Choroid plexus epithelial cell (primary cell): ENCODE measurements around the gene RCC2.
"Not testable (repeated sequence)": the region's sequence is repeated elsewhere in the genome, so short reads cannot be mapped to it uniquely, and the experiment has no call there.

Experiments
- DNase-seq: peaks from one replicate; pipeline ENCODE4 v3.0.0-alpha.2; 2010; ENCODE audit warnings: low read depth
- H3K4me3 ChIP-seq: 2 replicates; pipeline ENCODE4 v1.5.1; 2011; ENCODE audit warnings: low read depth, mild to moderate bottlenecking, control low read depth, low read length, moderate library complexity
- CTCF ChIP-seq: conservative IDR thresholded peaks from 2 replicates; pipeline ENCODE4 v1.5.1; 2011; ENCODE audit warnings: low read depth, mild to moderate bottlenecking, control low read depth, inconsistent platforms, low read length, moderate library complexity

Gene RCC2

GRCh38 chr1:17471393-17471792 is 31.9 kb upstream of the RCC2 start:
- no peak overlapping the region for H3K4me3 ChIP-seq
- no peak for TF ChIP-seq CTCF
- no peak for DNase-seq

GRCh38 chr1:17470021-17470799 is 30.7 kb upstream of the RCC2 start:
- TF ChIP-seq CTCF = no peak
- no peak overlapping the region for H3K4me3 ChIP-seq
- DNase-seq = no peak

GRCh38 chr1:17468357-17469265 is 29.1 kb upstream of the RCC2 start:
- not testable (repeated sequence) for DNase-seq, H3K4me3 ChIP-seq

GRCh38 chr1:17466359-17466758 is 26.9 kb upstream of the RCC2 start:
- DNase-seq = no peak
- TF ChIP-seq CTCF = no peak
- H3K4me3 ChIP-seq = no peak overlapping the region

GRCh38 chr1:17465228-17465627 is 25.8 kb upstream of the RCC2 start:
- no peak for TF ChIP-seq CTCF

GRCh38 chr1:17463991-17464390 is 24.5 kb upstream of the RCC2 start:
- no peak overlapping the region for H3K4me3 ChIP-seq
- no peak for TF ChIP-seq CTCF
- DNase-seq = no peak

More at GRCh38 chr1:17465228-17465627, 25.8 kb upstream of the RCC2 start:
- DNase-seq = no peak
- no peak overlapping the region for H3K4me3 ChIP-seq

- TF ChIP-seq CTCF = no peak
- no peak for DNase-seq
- no peak overlapping the region for H3K4me3 ChIP-seq
These were observed 23.2 kb upstream of the RCC2 start for GRCh38 chr1:17462669-17463068.
